Endothelial cell of hepatic sinusoid (primary cell): Measurements from ENCODE around the gene OR52L1.
"Not testable (repeated sequence)": the region's sequence is repeated elsewhere in the genome, so short reads cannot be mapped to it uniquely, and the experiment has no call there.

Experiments used
- in situ Hi-C: cut with HindIII; loops from 2 replicates; pipeline ENCODE4 v1.10.0; 2017; ENCODE audit warnings: low sequenced_read_pairs

Gene OR52L1

DNA sequence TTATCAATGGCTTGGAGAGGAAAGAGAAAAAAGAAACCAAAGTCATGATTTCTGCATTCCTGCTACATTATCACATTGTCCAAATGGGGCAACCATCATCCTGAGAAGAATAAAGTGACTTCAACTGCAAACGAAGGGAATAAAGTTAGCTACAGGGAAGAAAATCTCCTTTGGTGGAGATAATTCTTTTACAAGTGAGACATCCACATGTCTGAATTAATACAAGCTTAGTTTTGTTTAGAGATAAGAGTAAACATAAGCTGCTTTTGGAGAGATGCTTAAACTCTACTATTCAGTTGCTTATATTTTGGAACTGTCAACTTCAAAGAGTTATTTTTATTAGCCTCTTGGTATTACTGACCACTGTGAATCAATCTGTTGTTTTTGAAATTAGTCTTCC lies at the start of gene OR52L1:
Gene OR52L1, minus strand, starts transcription at position 101 of the 400 bp plus-strand sequence. Its CDS starts 55 bp downstream, at position 46.
- in situ Hi-C loops: no loop called here

- in situ Hi-C loops: no loop called here
Observed at GRCh38 chr11:6030708-6031405, 44.1 kb upstream of the OR52L1 start, which contains the start of gene OR56A1. Gene OR56A1 (minus strand): TSS chr11:6030758. CDS start chr11:6027692, 3,066 bp downstream.

DNA sequence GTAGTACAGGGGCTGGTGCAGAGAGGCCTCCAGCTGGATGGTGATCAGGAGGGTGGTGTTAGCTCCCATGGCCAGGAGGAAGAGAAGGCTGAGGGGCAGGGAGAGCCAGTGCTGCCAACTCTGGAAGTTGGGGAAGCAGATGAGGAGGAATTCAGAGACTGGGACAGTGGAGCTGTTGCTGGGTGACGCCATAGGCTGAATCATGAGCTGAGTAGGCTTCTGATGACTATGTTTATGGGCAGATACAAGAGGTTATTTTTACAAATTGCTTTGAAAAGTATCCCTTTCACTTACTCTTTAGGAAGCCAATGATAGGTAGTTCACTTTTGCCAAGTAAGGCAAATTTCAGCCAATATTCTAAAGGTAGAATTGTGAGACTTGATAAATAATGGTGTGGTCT lies 40.7 kb upstream of the OR52L1 start:
- in situ Hi-C loops: no loop called here

GRCh38 chr11:6025056-6025455 lies 38.3 kb upstream of the OR52L1 start:
- in situ Hi-C loops: no loop called here

DNA sequence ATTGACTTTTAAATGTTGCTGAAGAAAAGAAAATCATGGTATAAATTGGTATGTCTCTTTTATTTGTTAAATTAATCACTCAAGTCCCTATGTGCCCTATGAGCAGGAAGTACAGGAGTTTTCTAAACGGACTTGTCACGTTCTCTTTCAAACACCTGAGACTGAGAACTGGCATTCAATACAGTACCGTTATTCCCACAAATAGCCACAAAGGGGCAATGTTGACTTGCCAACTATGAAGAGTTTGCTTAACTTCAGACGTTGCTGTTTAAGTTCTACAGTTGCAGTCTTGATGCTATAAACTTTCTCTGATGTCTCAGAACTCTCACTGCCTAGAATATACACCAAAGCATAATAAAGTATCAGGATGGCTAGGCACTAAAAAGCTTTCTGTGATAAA lies 36.2 kb upstream of the OR52L1 start:
- in situ Hi-C loops: no loop called here

GRCh38 chr11:6013042-6013441 lies 26.3 kb upstream of the OR52L1 start:
- in situ Hi-C loops: no loop called here

DNA sequence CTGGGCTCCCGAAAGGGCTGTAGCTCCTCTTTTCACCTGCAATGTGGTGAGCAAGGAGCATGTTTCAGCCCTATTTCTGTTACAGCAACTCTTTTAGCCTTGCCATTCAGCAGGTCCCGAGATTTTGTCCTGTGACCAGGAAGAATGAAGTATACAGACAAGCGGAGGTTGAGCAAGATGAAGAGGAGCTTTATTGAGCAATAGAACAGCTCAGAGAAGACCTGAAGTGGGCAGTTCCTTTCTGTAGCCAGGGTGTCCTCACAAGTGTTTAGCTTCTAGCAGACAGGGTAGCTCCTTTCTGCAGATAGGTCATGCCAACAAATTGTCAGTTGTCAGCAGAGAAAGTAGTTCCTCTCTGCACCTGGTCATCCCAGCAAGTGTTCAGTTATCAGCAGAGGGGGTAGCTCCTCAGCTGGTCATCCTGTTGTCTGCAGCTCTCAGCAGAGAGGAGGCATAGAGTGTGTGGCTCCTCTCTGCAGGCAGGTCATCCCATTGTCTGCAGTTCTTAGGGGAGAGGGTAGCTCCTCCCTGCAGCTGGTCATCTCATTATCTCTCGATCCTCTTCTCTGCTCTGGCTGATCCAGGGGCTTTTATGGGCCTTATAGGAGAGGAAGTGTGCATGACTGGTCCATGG lies 25.4 kb upstream of the OR52L1 start:
- in situ Hi-C loops: no loop called here

DNA sequence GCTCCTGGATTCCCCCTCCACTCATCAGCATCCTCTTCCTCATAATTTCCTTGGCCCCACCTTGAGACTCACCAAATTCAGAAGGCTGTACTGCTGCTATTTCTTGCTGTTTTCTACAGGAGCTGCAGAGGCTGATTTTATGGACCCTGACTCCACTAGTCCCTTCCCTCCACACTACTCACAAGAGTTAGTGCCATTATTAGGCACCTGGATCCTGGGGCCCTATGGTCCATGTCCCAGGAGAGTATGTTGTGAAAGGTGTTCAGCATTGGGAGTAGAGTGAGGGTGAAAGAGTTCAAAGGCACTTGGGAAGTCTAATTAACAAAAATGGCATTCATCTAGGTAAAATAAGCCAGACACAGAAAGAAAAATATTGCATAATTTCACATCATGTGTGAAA lies 20.1 kb upstream of the OR52L1 start, which contains the start of gene OR56A4:
Gene OR56A4, minus strand, starts transcription at position 101 of the 400 bp plus-strand sequence. CDS start 3,954 bp downstream, outside the sequence.
- in situ Hi-C loops: no loop called here

DNA sequence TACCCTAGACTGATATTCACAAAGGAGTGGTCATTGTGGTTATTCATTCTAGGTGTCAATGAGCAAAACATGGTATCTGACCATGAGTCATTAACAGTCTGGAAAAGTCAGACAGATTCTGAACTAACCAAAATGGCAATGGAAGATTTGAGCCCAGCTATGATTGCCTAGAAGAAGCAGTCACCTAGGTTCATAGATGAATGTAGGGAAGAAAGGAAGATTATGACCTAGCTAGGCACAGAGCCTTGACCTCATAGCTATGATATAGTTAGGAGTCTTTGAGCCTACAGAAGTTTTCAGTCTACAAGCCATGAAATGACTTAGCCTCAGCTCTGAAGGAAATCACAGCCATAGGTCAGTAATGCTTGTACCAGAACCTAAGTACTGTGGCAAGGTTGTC lies 19.6 kb upstream of the OR52L1 start:
- in situ Hi-C loops: no loop called here

- in situ Hi-C loops: loop anchor here (5.0 kb wide), 1 partner anchor 40 kb away; no protein-coding TSS in a partner anchor
Observed at GRCh38 chr11:6002202-6002699, 15.5 kb upstream of the OR52L1 start.

- in situ Hi-C loops: no loop called here
Observed at GRCh38 chr11:5994791-5995190, 8.0 kb upstream of the OR52L1 start.

- in situ Hi-C loops: no loop called here
Observed at GRCh38 chr11:5992604-5993251, 5.9 kb upstream of the OR52L1 start.

DNA sequence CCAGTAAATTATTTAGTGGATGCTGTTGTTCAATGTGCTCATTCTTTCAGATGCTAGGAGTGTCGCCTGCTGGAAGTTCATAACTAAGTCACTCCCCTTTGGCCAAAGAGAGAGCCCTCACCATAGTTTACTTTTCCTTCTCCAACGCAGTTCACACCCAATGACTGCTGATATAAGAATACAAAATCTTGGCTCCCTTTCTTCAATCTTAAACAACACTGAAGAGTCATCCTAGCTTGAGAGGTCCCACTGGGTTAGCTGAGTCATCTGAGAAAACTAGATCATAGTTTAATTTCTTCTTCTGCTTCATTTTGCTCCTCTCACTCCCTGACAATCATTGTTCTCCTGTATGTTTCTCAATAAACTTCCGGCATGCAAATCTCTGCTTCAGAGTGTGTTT lies 5.4 kb upstream of the OR52L1 start:
- in situ Hi-C loops: no loop called here

DNA sequence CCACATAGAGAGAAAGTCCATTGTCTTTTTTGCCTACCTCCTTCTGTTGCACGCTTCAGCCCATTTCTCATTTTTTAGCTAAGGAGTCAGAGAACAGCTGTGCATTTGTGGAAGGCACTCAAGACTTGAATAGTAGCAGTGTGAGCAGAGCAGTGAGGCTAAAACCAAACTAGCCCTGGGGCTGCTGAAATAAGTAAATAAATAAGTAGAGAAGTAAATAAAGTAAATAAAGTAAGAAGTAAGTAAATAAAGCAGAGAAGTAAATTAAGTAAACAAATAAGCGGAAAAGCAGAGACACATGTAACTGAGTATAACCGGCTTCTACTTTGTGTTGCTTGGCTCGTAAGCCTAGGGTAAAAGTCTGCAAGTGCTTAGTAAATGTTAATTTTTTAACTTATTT lies 2.4 kb upstream of the OR52L1 start:
- in situ Hi-C loops: no loop called here

DNA sequence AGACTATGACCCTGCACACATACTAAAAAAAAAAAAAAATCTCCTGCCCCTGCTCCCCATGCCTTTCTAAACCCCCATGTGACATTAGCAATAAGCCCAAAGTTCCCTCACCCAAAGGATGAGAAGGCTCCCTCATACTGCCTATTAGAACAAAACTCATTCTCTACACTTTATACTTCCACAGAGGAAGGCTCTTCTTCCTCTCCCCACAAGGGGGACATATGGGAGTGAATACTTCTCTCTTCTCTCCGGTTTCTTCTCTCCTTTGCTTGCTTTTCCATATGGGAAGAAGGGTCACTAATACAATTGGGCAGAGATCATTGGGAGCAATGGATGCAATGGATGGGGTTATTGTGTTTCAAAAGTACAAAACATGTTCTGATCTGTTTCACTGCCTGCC lies 3.3 kb downstream of the OR52L1 start:
- in situ Hi-C loops: no loop called here

- in situ Hi-C loops: no loop called here
Observed at GRCh38 chr11:5973530-5973929, 13.3 kb downstream of the OR52L1 start.

DNA sequence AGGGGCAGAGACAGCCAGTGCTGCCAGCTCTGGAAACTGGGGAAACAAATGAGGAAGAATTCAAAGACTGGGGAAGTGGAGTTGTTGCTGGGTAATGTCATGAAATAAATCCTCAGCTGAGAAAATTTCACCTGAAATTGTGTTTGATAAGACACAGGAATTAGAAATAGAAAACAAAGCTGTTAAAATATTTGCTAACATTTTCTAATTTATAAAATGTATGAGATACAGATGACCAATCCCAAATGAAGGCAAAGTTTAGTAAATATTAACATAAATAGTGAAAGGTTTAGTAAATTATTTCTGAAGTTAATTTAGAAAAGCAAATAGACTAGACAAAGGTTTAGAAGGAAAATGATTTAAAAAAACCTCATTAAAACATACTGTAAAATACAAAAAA lies 18.4 kb downstream of the OR52L1 start, which contains the start of gene OR56A5:
Gene OR56A5, minus strand, starts transcription at position 101 of the 400 bp plus-strand sequence. Its CDS starts 0 bp downstream, at position 101.
- in situ Hi-C loops: no loop called here

- in situ Hi-C loops: no loop called here
Observed at GRCh38 chr11:5967708-5968107, 19.1 kb downstream of the OR52L1 start.

DNA sequence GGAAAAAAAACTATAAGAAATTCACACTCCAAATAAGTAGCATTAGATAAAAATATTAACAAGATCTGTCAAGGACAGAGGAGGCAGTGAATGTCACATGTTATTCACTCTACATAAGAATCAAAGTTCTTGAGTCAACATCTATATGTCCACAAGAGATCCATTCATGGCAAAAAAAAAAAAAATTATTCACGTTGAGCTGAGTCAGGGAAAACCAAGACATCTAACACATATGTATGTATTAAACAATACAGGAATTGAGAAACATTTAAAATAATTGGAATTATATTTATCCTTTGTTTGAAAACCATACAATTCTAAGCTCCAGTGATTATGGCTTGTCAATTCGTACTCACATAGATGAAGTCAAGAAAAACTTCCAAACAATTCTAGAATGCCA lies 19.8 kb downstream of the OR52L1 start:
- in situ Hi-C loops: no loop called here

GRCh38 chr11:5960704-5961320 lies 26.0 kb downstream of the OR52L1 start:
- in situ Hi-C loops: not testable (repeated sequence)

DNA sequence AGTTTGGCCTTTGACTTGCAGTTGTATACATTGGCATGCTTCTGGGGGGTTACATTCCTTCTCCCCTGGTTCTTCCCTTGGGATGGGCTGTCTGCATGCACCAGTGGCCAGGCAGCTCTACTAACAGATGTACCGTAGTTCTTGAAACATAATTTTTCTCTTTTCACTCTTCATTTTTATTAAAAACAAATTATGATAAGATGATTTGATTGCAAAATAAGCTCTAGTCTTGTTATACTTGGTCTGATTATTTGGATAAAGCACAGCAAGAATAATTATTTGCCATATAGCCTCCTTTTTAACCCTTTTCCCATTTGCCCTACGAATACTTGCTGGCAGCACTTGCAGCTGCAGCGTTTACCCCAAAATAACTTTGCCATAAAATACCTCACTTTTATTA lies 31.2 kb downstream of the OR52L1 start:
- in situ Hi-C loops: no loop called here
